Calu3 (cell line): ENCODE data around the gene NCAPG2. TPM values are rescaled to one million over a fixed set of nuclear protein-coding genes. Genes with fewer than 3 reads are reported as not detected.

Experiments
- BruUV-seq: library from RNA; stranded (reverse); fragments of 400-500 nt; replicated peaks from 2 replicates; lab custom pipeline; 2021; lab: Mats Ljungman, UMichigan
- CTCF ChIA-PET: fragments of 300-600 bp; sonication (Branson Sonifier 250); formaldehyde crosslinking; loops from one replicate; lab custom pipeline; 2022; ENCODE audit warnings: antibody characterized with exemption; lab: Charles Lee
- DNase-seq: peaks from one replicate; pipeline ENCODE4 v3.0.0; 2022
- H3K27ac Mint-ChIP-seq: one replicate; pipeline ENCODE4 v1.8.0; 2022; ENCODE audit warnings: mixed read lengths; ENCODE audit not compliant: unreplicated experiment
- H3K27me3 Mint-ChIP-seq: one replicate; pipeline ENCODE4 v1.8.0; 2022; ENCODE audit warnings: mixed read lengths; ENCODE audit not compliant: unreplicated experiment
- H3K36me3 Mint-ChIP-seq: one replicate; pipeline ENCODE4 v1.8.0; 2022; ENCODE audit warnings: mild to moderate bottlenecking, moderate library complexity, mixed read lengths; ENCODE audit not compliant: insufficient read depth, unreplicated experiment
- H3K4me1 Mint-ChIP-seq: one replicate; pipeline ENCODE4 v1.8.0; 2022; ENCODE audit warnings: mild to moderate bottlenecking, low read depth, mixed read lengths; ENCODE audit not compliant: unreplicated experiment
- H3K4me3 Mint-ChIP-seq: one replicate; pipeline ENCODE4 v1.8.0; 2022; ENCODE audit warnings: mild to moderate bottlenecking, low read depth, moderate library complexity, mixed read lengths; ENCODE audit not compliant: unreplicated experiment
- H3K9me3 Mint-ChIP-seq: one replicate; pipeline ENCODE4 v1.8.0; 2022; ENCODE audit warnings: low read depth, mixed read lengths; ENCODE audit not compliant: unreplicated experiment
- intact Hi-C: fragments of 100-400 bp; cut with micrococcal nuclease; formaldehyde crosslinking; loops from one replicate; pipeline ENCODE4 v1.10.0; 2022; ENCODE audit not compliant: unreplicated experiment
- total RNA-seq: library from RNA; stranded (reverse); gene quantifications from 2 replicates; pipeline ENCODE4 v1.2.3, GENCODE V29; 2022
- TF ChIP-seq, protein P1 (sequence below): fragments of 200-600 bp; IDR thresholded peaks from one replicate; pipeline ENCODE4 v1.8.0; 2022; ENCODE audit warnings: antibody characterized with exemption; ENCODE audit not compliant: unreplicated experiment

The NCAPG2 gene
- total RNA-seq, 1 experiment from 2014 or later: 81.7 TPM

DNA sequence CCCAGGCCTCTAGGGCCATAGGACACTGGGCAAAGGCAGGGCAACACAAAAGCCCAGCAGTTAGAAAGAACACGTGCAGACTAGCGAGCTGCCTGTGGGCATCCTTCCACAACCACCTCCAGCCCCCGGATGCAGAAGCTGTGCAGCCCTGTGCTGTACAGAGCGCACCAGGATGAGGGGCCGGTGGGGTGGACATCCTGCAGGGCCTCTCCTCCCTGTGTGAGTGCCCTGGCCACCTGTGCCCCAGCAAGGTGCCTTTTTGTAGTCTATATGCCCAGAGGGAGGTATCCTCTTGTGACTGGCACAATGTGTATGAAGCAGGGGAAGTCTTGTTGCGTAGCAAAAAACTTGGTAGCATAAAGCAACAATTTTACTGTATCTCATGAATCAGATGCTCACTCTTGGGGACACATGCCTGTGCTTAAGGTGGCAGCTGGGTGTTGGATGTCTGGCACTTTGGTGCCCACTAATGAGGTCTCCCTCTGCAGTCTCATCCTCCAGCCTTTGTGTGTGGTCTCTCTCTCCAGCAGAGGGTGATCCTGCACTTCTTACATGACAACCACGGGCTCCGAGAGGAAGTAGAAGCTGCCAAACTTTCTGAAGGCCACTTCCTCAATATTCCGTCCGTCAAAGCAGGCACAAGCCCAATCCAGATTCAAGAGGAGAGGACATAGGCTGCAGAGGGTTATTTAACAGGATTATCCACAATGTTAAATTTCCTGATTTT is 8.7 kb downstream of the NCAPG2 start:
- no TSS peak for BruUV-seq
- Mint-ChIP-seq H3K4me1 (peaks cover 19% of the 10 kb centered on the region), H3K27ac (no peak overlapping the region), H3K9me3 (no peaks in the 10 kb centered on the region), H3K36me3 (peaks cover 9% of the 10 kb centered on the region), H3K27me3 (no peaks in the 10 kb centered on the region), H3K4me3 (no peak overlapping the region)
- CTCF ChIA-PET: interaction anchor here (0.6 kb wide), 1 partner anchor 9 kb away, joined by 4 read pairs; the partner anchor contains the start of gene NCAPG2
- TF ChIP-seq, protein P1, sequence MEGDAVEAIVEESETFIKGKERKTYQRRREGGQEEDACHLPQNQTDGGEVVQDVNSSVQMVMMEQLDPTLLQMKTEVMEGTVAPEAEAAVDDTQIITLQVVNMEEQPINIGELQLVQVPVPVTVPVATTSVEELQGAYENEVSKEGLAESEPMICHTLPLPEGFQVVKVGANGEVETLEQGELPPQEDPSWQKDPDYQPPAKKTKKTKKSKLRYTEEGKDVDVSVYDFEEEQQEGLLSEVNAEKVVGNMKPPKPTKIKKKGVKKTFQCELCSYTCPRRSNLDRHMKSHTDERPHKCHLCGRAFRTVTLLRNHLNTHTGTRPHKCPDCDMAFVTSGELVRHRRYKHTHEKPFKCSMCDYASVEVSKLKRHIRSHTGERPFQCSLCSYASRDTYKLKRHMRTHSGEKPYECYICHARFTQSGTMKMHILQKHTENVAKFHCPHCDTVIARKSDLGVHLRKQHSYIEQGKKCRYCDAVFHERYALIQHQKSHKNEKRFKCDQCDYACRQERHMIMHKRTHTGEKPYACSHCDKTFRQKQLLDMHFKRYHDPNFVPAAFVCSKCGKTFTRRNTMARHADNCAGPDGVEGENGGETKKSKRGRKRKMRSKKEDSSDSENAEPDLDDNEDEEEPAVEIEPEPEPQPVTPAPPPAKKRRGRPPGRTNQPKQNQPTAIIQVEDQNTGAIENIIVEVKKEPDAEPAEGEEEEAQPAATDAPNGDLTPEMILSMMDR: no peak
- DNase-seq: no peak
- intact Hi-C loops: loop anchor here (1.0 kb wide), 1 partner anchor 281 kb away; no protein-coding TSS in a partner anchor

DNA sequence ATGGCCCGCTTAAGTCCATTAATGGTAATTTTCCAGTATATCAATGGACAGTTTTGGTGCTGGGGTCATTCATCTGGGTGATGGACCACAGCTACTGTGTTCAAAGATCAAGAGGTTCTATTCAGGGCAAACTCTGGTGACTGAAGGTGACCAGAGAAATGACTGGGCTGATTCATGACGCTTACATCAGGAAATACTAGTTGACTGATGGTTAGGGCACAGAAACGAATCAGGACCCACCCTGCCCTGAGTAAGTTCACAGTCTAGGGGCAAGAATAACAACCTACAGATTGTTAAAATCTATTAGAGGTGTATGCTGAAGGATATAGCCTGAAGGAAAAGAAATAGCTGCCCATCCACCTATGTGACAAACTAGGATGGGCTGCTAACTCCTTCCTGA is 9.5 kb downstream of the NCAPG2 start:
- H3K9me3 Mint-ChIP-seq: no peaks in the 10 kb centered on the region
- no peak for DNase-seq
- TF ChIP-seq, protein P1: no peak
- intact Hi-C loops: no loop called here
- H3K27me3 Mint-ChIP-seq: no peaks in the 10 kb centered on the region
- H3K36me3 Mint-ChIP-seq: peaks cover 9% of the 10 kb centered on the region
- BruUV-seq: no TSS peak
- CTCF ChIA-PET: no interaction called here
- H3K4me1 Mint-ChIP-seq: peaks cover 16% of the 10 kb centered on the region
- H3K27ac Mint-ChIP-seq: no peak overlapping the region
- no peak overlapping the region for H3K4me3 Mint-ChIP-seq

DNA sequence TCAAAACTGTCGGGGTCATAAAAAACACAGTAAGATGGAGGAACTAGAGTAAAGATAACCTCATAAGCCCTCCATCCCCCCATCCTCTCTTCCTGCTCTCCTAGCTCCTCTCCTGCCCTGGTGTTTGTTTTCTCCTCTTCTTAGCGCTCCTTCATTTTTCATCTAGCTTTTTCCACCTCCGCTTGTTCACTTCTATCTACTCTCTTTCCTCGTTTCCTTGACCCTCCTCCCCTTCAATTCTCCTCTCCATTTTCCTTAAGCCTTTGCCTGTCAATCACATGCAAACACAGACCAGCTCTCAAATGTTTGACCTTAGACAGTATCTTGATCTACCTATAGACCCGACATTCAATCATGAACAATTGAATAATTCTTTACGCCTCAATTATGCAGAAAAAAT is 10.0 kb downstream of the NCAPG2 start:
- Mint-ChIP-seq H3K4me1 (peaks cover 16% of the 10 kb centered on the region), H3K36me3 (peaks cover 9% of the 10 kb centered on the region), H3K27ac (no peak overlapping the region), H3K27me3 (no peaks in the 10 kb centered on the region), H3K4me3 (no peak overlapping the region), H3K9me3 (no peaks in the 10 kb centered on the region)
- intact Hi-C loops: no loop called here
- no peak for DNase-seq
- CTCF ChIA-PET: no interaction called here
- no TSS peak for BruUV-seq
- TF ChIP-seq, protein P1: no peak

DNA sequence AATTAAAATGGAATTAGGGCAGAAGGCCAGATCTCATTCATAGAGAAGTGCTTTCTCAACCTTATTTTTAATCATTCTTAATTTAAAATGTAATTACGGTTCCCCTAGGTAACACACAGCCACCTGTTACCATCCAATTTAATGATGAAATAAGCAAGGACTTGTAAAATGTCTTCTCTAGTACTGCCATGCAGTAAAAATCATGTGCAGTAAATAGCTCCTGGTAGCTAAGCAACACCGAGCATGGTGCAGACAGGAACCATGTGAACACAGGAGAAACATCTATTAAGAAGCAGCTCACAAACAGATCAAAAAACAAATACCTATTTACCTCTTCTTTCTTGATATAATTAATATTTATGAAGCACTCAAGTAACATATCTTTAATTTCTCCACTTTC is 15.1 kb downstream of the NCAPG2 start:
- H3K4me3 Mint-ChIP-seq: no peak overlapping the region
- BruUV-seq: no TSS peak
- peaks cover 6% of the 10 kb centered on the region for H3K36me3 Mint-ChIP-seq
- no peaks in the 10 kb centered on the region for H3K9me3 Mint-ChIP-seq
- TF ChIP-seq, protein P1: no peak
- H3K27me3 Mint-ChIP-seq: no peaks in the 10 kb centered on the region
- CTCF ChIA-PET: no interaction called here
- intact Hi-C loops: no loop called here
- no peak overlapping the region for H3K27ac Mint-ChIP-seq
- no peak for DNase-seq
- peaks cover 9% of the 10 kb centered on the region for H3K4me1 Mint-ChIP-seq
